Activated T-cell treated with anti-CD3 and anti-CD28 coated beads, Interleukin-2, amount 50 U/mL, for 1 hour (primary cell): ENCODE data around the gene NKD1.

Source experiments
- DNase-seq: peaks from one replicate; pipeline ENCODE4 v3.0.0-alpha.2; 2020

NKD1 gene

DNA sequence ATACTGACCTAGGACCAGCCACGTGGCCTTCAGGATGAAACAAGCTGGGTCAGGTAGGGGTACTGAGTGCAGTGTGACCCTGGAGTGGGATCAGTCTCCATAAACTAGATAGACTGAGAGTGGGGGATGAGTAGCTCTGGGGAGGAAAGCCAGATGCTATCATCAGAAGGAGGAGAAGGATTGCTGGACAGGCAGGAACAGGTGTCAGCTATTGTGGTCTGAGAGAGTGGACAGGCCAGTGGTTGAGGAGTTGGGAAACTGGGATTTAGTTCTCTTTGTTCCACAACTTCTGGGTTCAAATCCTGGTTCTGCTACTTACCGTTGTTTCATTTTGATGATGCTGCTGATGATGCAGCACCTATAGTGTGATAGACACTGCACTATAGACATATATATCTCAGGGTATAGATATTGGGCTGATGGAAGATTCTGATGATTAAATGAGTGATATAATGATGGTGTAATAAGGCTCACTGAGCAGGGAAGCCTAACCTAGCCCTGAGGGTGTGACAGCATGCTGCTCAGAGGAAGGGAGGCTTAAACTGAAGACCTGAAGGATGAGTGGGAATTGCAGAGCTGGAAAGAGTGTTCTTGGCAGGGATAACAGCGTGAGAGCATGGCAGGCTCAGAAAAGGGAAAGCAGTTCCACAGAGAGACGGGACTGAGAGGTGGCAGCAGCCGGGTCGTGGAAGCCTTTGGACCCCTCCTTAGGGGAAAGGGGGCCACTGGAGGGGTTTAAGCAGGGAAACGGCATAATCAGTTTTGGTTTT lies 66.9 kb downstream of the NKD1 start:
- DNase-seq = no peak

DNA sequence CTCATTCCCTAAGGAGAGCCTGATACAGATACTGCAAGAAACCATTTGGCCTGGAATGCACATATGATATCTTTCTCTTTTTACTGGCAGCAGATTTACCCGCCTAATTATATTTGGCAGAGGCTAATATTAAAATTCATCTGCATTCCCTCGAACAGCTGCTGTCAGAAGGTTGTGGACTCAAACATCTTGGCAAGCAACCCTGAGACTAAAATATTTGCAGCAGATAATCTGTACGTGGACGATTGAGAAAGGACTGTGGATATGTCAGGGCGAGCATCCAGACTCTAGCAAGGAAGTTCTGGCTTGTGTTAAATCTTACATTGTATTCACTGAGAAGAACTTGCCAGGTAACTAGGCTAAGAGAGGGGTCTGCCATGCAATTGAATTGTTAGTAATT lies 67.7 kb downstream of the NKD1 start:
- no peak for DNase-seq

DNA sequence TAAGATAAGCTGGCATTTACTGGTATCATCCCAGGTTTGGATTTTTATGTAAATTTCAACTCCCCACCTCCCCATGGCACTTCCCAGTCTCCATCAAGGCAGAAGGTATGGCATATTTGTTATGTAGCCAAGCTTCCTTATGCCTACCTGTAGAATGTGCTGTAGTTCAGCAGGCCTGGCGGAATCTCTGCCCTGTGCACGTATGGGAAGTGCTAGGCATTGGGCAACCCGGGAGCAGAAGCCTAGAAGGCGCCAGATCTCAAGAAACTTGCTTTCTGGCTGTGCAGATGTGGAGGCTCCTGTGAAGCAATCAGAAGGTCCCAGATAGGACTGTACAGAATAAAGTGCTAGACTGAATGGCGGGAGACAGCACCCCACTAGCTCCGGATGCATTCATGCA lies 68.2 kb downstream of the NKD1 start:
- no peak for DNase-seq

DNA sequence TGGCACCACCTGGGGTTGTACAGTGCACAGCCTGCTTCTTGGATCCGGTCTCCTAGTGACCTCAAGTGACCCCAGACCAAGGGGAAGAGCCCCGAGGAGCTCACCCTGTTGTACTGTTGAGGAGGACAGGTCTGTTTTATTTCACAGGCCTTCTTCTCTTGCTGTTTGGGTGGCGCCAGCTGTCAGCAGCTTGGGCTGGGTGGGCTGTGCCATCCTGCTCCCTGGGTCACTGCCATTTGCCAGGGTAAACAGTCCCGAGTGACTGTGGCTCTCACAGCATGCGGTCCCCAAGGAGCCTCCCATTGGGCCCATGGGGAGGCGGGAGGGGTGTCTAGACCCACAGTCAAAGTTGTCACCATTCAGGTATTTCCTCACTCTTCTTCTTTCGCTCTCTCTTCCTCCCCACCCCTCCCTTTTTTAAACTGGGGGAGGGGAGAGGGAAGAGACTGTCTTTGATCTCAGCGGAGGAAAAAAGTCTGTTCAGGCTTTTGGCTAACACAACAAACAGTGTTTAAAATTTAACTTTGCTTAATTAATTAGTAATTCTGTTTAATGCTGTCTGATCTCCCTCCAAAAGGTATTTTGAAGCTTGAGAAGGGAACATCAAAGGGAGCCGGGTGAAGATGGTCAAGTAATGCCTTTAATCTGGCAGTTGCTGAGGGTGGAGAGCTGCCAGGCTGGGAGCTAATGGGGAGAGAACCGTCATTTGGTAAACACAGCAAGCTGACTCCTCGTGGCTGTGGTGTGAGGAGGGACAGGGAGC lies 68.9 kb downstream of the NKD1 start:
- DNase-seq = no peak

DNA sequence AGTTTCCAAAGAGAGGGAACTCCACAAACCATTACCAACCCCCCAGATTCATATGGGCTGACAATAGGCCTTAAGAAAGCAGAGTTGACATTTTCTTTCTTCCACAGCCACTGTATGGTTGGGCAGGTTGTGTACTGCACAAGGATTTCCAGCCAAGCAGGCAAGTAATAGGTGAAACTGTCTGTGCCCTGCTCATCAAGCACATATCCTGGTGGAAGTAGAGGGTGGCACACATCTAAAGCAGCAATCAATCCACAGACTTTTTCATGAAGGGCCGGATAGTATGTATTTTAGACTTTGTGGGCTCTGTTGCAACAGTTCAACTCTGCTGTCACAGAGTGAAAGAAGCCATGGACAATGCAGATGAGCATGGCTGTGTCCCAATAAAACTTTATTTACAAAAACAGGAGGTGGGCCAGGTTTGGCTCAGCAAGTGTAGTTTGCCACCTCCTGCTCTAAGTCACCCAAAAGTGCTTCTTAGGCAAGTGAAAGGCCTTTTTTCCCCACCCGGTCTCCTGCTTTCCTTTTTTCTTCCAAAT lies 69.5 kb downstream of the NKD1 start:
- DNase-seq = no peak

DNA sequence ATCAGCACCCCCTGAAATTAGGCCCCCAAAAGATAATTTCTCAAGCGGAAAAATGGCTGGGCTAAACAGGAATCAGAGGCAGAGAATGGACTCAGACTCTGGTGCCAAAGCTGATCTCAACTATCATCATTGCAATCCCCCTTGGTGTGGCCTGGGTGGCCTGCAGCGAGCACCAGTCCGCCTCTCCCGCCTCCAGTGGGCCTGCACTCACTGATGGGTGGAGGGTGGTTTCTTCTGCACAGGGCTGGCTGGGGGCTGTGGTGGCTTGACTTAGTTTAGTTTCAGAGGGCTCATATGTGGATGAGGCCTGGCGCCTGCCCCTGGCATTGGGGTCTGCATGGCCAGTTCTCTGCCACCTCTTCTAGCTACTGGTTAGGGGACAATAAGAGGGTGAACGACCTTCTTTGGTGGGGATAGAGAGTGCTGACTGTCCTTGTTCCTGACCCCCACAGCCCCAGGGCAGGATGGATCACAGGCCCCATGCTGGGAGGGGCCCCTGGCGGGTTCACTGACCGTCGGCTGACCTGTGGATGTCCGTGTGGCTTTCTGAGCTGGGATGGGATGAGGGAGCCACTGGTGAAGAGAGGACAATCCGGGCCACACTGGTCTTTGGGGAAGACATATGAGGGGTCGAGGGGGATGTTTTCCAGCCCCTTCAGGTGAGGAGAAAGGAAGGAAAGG lies 70.2 kb downstream of the NKD1 start:
- no peak for DNase-seq

DNA sequence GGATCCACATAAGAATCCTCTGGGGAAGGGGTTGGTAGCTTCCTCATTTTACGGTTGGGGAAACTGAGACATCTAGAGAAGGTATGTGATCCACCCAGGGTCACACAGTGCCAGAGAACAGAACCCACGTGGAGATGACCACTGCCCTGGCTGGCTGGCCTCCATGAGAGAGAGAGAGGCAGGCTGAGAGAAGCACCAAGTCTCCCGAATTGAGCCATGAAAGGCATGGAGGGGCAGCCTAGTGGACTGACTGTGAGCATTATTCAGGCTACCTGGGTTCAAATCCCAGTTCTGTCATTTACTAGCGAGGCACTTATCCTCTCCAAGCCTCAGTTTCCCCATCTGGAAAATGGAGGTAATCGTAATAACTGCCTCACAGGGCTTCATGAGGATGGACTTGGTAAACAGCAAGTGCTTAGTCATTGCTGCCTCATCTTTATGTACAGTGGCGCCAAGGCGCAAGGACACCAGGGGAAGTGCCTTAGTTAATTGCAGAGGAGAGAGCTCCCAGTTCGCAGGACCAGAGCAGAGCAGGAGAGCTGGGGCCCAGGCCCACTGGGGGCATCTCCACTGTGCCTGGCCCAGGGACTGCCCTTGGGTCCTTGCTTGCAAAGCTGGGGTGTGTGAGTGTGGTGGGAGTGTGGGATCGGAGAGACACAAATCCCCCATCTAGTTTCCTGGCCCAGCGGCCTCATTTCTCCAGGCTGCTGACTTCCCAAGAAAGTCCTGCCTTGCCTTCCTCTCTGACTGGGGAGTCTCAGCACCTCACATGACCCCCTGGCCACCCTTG lies 71.7 kb downstream of the NKD1 start:
- DNase-seq = no peak

DNA sequence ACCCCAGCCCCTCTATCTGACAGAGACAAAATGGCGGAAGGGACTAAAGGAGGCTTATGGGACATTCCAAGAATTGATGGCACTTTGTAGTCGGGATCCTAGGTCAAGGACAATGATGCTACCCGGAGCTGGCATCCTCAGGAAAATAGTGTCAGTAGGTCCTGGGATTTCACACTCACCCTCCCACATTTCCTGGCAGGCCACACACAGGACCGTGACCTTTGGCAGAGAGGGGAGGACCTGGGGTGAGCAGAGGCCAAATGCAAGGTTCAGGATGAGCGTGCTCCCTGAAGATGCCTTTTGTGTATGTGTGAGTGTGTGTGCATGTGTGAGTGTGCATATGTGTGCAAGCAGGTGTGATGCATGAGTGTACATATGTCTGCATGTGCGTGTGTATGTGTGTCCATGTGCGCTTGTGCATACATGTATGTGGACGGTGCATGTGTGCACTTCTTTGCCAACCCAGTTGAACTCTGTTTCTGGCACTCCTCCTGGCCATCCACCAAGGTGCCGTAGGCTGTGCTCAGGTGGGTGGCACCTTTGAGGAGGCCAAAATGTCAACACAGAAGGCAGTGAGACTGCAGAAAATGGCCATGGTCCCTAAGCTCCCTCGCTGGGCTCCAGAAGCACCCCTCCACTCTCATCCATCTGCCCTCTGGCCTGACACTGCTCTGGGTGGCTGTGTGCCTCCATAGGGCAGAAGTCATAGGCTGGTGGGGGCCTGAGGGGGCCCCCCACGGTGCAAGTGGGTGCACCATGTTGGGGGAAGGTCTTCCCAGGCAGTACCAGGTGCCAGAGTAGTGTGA lies 72.7 kb downstream of the NKD1 start:
- no peak for DNase-seq

DNA sequence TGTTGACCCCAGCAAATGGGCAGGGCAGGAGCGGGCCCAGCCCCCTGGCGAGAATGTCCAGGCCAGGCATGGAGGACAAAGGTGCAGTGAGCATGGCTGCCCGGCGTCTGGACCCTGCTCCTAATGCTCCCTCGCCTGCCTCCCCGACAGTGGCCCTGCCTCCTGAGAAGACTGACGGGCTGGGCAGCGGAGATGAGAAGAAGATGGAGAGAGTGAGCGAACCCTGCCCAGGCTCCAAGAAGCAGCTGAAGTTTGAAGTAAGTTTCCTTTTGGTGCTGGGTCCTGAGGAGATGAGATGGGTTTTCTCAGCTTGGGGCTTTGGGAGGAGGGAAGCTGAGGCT lies 73.2 kb downstream of the NKD1 start:
- DNase-seq = no peak

DNA sequence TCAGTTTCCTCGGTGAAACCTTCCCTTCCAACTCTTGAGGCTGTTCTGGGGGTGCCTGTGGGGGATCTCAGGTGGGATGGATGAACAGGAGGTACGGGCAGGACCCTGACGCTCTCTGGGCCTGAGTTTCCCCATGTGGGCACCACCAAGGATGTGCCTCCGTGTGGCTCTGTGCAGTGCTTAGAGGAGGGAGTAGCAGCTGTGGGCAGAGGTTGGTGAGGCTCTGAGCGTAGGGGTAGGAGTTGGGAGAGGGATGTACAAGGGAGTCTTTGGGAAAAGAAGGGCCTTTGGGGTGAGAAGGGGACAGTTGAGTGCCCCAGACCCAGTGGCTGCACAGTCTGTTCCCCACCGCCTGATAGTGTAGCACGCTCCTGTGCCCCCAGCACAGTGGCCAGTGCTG lies 73.8 kb downstream of the NKD1 start:
- no peak for DNase-seq

DNA sequence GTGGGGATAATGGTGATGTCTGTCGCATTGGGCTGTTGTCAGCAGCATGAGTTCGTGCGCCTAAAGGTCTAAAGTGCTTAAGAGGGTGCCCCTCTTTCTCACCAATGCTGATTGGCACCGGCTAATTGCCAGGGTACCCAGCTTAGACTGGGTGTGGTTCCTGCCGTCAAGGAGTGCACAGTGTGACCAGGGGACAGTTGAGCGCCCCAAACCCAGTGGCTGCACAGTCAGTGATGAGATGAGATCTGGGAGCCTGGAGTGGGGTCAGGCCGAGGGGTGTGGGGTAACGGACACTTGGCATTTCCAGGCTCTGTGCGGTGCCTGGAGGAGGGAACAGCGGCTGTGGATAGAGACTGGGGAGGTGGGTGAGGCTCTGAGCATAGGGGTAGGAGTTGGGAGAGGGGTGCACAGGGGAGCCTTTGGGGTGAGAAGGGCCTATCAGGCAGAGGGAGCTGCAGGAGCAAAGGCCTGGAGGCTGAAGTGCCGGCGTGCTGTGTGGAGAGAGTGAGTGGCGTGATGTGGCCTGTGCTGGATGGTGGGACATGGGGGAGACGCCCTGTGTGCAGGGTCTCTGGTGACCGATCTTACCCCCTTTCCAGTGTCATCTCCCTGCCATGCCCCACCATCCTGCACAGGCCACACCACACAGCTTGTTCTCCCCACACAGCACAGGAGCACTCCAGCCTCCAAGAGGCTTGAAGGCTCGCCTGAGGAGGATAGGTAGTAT lies 74.6 kb downstream of the NKD1 start:
- no peak for DNase-seq

DNA sequence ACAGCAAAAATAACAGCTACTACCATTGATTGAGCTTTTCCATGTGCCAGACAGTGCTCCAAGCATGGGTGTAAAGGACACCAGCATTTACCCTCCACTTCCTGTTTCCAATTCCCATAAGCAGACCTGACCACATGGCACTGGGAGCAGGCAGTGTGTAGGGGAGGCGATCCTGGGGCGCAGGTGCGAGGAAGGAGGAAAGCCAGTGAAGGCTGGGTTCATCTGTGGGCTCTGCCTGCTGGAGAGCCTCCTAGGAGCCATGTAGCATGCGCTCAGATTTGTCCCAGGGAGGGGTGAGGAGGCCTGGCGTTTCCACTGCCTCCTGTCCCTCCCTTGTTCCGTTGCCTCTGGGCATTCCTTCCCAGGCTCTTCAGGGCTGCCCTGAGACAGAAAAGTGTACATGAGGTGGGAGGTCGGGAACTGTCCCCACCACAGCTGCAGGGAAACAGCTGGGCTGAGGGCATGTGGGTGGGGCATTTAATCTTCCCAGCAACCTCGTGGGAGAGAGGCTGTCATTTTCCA lies 76.3 kb downstream of the NKD1 start:
- no peak for DNase-seq

DNA sequence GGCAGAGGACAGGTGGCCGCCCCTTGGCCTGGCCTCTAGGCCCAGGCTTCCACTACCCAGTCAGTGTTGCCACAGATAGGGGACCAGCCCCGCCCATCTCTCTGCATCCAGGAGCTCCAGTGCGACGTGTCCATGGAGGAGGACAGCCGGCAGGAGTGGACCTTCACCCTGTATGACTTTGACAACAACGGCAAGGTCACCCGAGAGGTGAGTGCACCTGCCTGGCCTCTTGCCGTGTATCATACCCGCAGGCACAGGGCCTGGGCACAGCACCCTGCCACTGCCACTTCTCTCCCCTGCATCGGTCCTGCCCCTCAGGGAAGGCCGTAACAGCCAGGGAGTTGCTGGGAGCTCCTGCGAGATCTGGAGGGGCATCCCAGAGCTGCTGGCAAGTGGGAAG lies 77.2 kb downstream of the NKD1 start:
- no peak for DNase-seq

DNA sequence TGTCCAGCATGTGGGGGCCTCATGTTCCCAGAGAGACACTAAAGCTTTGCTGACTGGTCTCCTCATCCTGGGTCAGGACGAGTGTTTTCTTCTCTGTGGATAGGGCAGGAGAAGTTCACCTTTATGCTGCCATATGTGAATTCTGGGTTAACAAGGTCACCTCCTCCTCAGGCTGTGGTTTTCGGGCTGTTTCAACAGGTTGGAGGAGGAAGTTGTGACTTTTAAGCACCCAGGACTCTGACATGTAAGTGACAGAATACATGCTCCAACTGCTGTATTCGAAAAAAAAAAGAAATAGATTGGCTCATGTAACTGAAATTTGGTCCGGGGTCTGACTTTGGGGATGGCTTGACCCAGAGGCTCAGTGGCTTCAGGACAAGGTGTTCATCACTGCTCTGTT lies 78.7 kb downstream of the NKD1 start:
- no peak for DNase-seq

DNA sequence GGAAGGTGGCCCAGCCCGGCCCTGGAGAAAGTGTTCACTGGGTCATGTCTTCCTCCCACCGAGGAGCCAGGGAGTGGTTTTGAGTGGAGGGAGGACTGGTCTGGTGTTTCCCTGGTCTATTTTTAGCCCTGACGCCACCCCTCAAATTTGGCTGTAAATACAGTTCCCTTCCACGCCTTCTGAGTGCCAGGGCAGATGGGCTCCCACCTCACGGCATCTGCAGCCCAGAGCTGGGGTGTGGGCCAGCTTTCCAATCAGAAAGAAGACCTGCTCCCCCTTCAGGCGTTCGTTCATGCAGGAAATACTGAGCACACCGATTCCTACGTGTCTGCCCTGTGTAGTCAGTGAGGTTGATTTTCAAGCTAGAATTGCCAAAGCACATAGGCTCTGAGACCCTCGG lies 79.2 kb downstream of the NKD1 start:
- peak; percentile 56 for DNase-seq

DNA sequence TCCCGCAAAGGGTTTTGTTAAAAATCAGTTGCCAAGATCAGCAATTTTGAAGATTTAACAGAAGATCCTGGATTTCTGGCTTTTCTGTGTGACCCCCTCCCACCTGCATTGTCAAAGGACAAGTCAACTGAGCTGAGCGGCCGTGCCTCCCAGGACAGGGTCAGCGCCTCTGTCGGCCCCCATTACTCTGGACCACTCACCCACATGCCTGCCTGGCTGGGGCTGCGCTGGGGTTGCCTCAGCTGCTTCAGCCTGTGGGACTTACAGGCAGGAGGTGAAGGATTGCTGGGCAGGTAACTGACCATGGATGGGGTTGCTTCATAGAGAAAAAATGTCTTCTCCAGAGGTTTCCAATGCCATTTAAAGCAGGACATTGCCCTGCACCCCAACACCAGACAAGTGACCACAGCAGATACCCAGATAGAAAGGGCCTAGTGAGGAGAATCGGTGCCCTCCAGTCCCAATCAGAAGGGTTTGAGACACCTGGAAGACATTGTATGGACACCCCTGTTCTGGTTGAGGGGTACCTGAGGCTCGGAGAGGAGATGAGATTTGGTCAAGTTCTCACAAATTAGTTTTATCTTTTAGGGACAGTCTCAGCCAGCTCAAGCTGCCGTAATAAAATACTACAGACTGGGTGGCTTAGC lies 80.1 kb downstream of the NKD1 start:
- no peak for DNase-seq

DNA sequence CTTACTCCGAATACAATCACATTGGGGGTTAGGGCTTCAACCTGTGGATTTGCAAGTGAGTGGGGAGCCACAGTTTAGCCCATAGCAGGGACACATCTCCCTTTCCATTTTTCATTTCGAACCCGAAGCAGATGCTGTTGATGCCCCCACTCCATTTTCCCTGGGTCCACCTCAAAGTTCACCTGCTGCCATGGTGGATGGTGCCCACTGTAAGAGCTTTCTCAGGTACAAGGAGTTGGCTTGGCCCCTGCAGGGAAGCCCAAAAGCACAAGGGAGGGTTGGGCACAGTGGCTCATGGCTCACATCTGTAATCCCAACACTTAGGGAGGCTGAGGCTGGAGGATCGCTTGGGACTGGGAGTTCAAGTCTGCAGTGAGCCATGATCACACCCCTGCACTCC lies 81.1 kb downstream of the NKD1 start:
- no peak for DNase-seq

DNA sequence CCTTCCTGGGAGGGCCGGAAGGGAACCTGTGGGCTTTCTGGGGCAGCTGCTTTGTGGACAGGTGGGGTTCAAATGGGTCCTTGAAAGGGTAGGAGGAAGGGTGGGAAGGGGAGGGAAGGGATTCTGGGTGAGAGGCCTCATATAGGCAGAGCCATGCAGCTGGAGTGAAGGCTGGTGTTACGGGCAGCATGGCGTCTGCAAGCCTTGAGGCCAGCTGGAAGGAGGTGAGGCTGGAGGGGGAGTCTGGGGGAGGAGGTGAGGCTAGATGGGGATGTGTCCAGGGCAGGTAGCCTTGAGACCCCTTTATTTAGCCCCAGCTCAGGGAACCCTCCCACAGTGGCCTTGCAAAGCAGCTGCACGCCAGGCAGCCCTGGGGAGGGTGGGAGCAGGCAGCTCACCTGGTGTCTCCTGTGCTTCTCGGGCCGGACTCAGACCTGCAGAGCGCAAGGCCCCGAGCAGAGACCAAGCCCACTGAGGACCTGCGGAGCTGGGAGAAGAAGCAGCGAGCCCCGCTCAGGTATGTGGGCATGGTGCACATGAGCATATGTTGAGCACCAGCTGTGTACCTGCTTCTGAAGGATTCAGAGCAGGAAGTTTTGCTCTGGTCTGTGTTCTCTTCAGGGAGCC lies 82.3 kb downstream of the NKD1 start:
- DNase-seq = no peak

DNA sequence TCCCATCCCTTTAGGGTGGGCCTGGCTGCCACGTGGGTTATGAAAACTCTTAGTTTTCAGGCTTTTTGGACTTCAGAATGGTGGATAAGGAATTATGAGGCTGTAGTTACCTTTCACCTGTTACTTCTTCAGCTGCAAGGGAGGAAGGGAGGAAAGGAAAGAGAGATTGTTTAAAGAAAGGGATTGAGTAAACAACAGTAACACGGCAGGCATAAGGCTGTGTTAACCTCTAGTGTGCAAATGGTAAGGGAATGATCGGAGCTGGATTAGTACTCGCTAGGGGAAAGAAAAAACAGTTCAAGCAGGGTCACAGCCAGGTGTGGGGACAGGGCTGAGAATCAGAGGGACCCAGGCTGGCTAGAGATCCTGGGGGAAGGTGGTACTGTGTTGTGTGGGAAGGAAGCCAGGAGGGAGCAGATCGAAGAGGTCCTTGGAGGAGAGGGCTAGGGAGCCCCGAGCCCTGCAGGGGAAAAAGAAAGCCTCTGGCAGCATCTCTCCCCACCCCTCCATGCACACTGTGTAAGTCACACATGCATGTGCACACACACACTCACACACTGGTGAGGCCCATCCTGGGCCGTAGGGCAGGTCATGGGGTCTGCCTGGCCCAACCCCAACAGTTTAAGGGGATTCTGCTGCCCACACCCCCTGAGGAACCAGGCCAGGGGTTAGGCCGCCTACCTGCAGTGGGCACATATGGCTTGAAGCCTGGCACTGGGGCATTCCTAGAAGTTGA lies 83.2 kb downstream of the NKD1 start:
- DNase-seq = no peak
